ENCODE results near the gene KCNE1.
"Not testable (repeated sequence)": the region's sequence is repeated elsewhere in the genome, so short reads cannot be mapped to it uniquely, and the experiment has no call there.

Gene KCNE1

GRCh38 chr21:34511181-34511580 lies 829 bp downstream of the KCNE1 start:
- DNase-seq (ENCODE audit: low read depth in 2 of 2) = no peak

GRCh38 chr21:34510148-34511142 lies 1.6 kb downstream of the KCNE1 start:
- no peak for DNase-seq (ENCODE audit: low read depth in 2 of 2)

- no peak for DNase-seq (ENCODE audit: low read depth in 2 of 2)
Observed at GRCh38 chr21:34509151-34509550, 2.9 kb downstream of the KCNE1 start.

- no peak for DNase-seq (ENCODE audit: low read depth in 2 of 2)
Observed at GRCh38 chr21:34504595-34504994, 7.4 kb downstream of the KCNE1 start.

GRCh38 chr21:34502480-34503106 lies 9.4 kb downstream of the KCNE1 start:
- DNase-seq (ENCODE audit: low read depth in 2 of 2) = no peak

- no peak for DNase-seq (ENCODE audit: low read depth in 2 of 2)
Observed at GRCh38 chr21:34501716-34502115, 10.3 kb downstream of the KCNE1 start.

- DNase-seq (ENCODE audit: low read depth in 2 of 2) = no peak
Observed at GRCh38 chr21:34500191-34500590, 11.8 kb downstream of the KCNE1 start.

- DNase-seq (ENCODE audit: low read depth in 2 of 2) = no peak
Observed at GRCh38 chr21:34499116-34499515, 12.9 kb downstream of the KCNE1 start.

- no peak for DNase-seq (ENCODE audit: low read depth in 2 of 2)
Observed at GRCh38 chr21:34498623-34499022, 13.4 kb downstream of the KCNE1 start.

- DNase-seq (ENCODE audit: low read depth in 2 of 2) = not testable (repeated sequence)
Observed at GRCh38 chr21:34483854-34484253, 28.2 kb downstream of the KCNE1 start.

- DNase-seq (ENCODE audit: low read depth in 2 of 2) = not testable (repeated sequence)
Observed at GRCh38 chr21:34483435-34483834, 28.6 kb downstream of the KCNE1 start.

- not testable (repeated sequence) for DNase-seq (ENCODE audit: low read depth in 2 of 2)
Observed at GRCh38 chr21:34467333-34467732, 44.7 kb downstream of the KCNE1 start.

- DNase-seq (ENCODE audit: low read depth in 2 of 2) = not testable (repeated sequence)
Observed at GRCh38 chr21:34459426-34459825, 52.6 kb downstream of the KCNE1 start.

- not testable (repeated sequence) for DNase-seq (ENCODE audit: low read depth in 2 of 2)
Observed at GRCh38 chr21:34458266-34458665, 53.7 kb downstream of the KCNE1 start.

- DNase-seq (ENCODE audit: low read depth in 2 of 2) = not testable (repeated sequence)
Observed at GRCh38 chr21:34456180-34456579, 55.8 kb downstream of the KCNE1 start.

GRCh38 chr21:34455628-34456027 lies 56.4 kb downstream of the KCNE1 start:
- DNase-seq (ENCODE audit: low read depth in 2 of 2) = not testable (repeated sequence)

GRCh38 chr21:34447018-34447417 lies 65.0 kb downstream of the KCNE1 start:
- not testable (repeated sequence) for DNase-seq (ENCODE audit: low read depth in 2 of 2)

GRCh38 chr21:34443486-34443885 lies 68.5 kb downstream of the KCNE1 start:
- DNase-seq (ENCODE audit: low read depth in 2 of 2) = not testable (repeated sequence)

- not testable (repeated sequence) for DNase-seq (ENCODE audit: low read depth in 2 of 2)
Observed at GRCh38 chr21:34429710-34430109, 82.3 kb downstream of the KCNE1 start.

- not testable (repeated sequence) for DNase-seq (ENCODE audit: low read depth in 2 of 2)
Observed at GRCh38 chr21:34428441-34428840, 83.6 kb downstream of the KCNE1 start.

GRCh38 chr21:34427339-34427738 lies 84.7 kb downstream of the KCNE1 start:
- not testable (repeated sequence) for DNase-seq (ENCODE audit: low read depth in 2 of 2)

- DNase-seq (ENCODE audit: low read depth in 2 of 2) = not testable (repeated sequence)
Observed at GRCh38 chr21:34423805-34424204, 88.2 kb downstream of the KCNE1 start, which contains the start of gene SMIM34. TSS of gene SMIM34 (minus strand) at chr21:34423951. CDS start at chr21:34423839, 112 bp downstream.
